ENCODE measurements around the gene ANKMY1.
"Not testable (repeated sequence)": the region's sequence is repeated elsewhere in the genome, so short reads cannot be mapped to it uniquely, and the experiment has no call there.

The ANKMY1 gene

GRCh38 chr2:240553956-240554480 lies 3.8 kb downstream of the ANKMY1 start:
- DNase-seq, result no peak

- DNase-seq, result no peak
Observed at GRCh38 chr2:240551811-240552210, 6.0 kb downstream of the ANKMY1 start.

- no peak for DNase-seq
Observed at GRCh38 chr2:240551288-240551687, 6.5 kb downstream of the ANKMY1 start.

- no peak for DNase-seq
Observed at GRCh38 chr2:240539906-240540305, 17.9 kb downstream of the ANKMY1 start.

- DNase-seq, result not testable (repeated sequence)
Observed at GRCh38 chr2:240539101-240539500, 18.7 kb downstream of the ANKMY1 start.

GRCh38 chr2:240538031-240538780 lies 19.6 kb downstream of the ANKMY1 start:
- DNase-seq, result no peak

- DNase-seq, result no peak
Observed at GRCh38 chr2:240532031-240532775, 25.6 kb downstream of the ANKMY1 start.

- DNase-seq, result no peak
Observed at GRCh38 chr2:240531038-240531437, 26.8 kb downstream of the ANKMY1 start.

GRCh38 chr2:240530181-240530580 lies 27.6 kb downstream of the ANKMY1 start:
- DNase-seq, result no peak

GRCh38 chr2:240529344-240529999 lies 28.3 kb downstream of the ANKMY1 start:
- DNase-seq, result no peak

- DNase-seq, result no peak
Observed at GRCh38 chr2:240528406-240529040, 29.3 kb downstream of the ANKMY1 start.

- DNase-seq, result no peak
Observed at GRCh38 chr2:240527153-240527750, 30.5 kb downstream of the ANKMY1 start.

- DNase-seq, result no peak
Observed at GRCh38 chr2:240526521-240526920, 31.3 kb downstream of the ANKMY1 start.

- no peak for DNase-seq
Observed at GRCh38 chr2:240525802-240526201, 32.0 kb downstream of the ANKMY1 start.

GRCh38 chr2:240524963-240525718 lies 32.6 kb downstream of the ANKMY1 start:
- DNase-seq, result no peak

- DNase-seq, result no peak
Observed at GRCh38 chr2:240523451-240524281, 34.1 kb downstream of the ANKMY1 start.

- no peak for DNase-seq
Observed at GRCh38 chr2:240522406-240522805, 35.4 kb downstream of the ANKMY1 start.

GRCh38 chr2:240521885-240522284 lies 35.9 kb downstream of the ANKMY1 start:
- DNase-seq, result not testable (repeated sequence)

- no peak for DNase-seq
Observed at GRCh38 chr2:240520974-240521350, 36.8 kb downstream of the ANKMY1 start.

GRCh38 chr2:240520130-240520973 lies 37.4 kb downstream of the ANKMY1 start:
- DNase-seq, result no peak

Measured in suppressor macrophage treated with lipopolysaccharide for 4 hours (primary cell).